Neural crest cell (in vitro differentiated cells): ENCODE measurements around the gene NME4. TPM values are rescaled to one million over a fixed set of nuclear protein-coding genes. Genes with fewer than 3 reads are reported as not detected.

ENCODE experiments used
- DNase-seq: peaks from one replicate; pipeline ENCODE4 v3.0.0; 2021; ENCODE audit warnings: low read depth, mixed read lengths, low spot score
- H3K27ac Mint-ChIP-seq: one replicate; pipeline ENCODE4 v1.8.0; 2021; ENCODE audit warnings: mild to moderate bottlenecking, mixed read lengths; ENCODE audit not compliant: unreplicated experiment
- H3K27me3 Mint-ChIP-seq: 2 replicates; pipeline ENCODE4 v1.8.0; 2021; ENCODE audit warnings: low read depth, mild to moderate bottlenecking, mixed read lengths
- H3K36me3 Mint-ChIP-seq: 2 replicates; pipeline ENCODE4 v1.8.0; 2021; ENCODE audit warnings: low read depth, mild to moderate bottlenecking, mixed read lengths
- H3K4me1 Mint-ChIP-seq: 2 replicates; pipeline ENCODE4 v1.8.0; 2021; ENCODE audit warnings: mixed read lengths
- H3K4me3 Mint-ChIP-seq: one replicate; pipeline ENCODE4 v1.8.0; 2021; ENCODE audit warnings: mild to moderate bottlenecking, mixed read lengths
- H3K9me3 Mint-ChIP-seq: 2 replicates; pipeline ENCODE4 v1.8.0; 2021; ENCODE audit warnings: mixed read lengths
- CTCF ChIP-seq: fragments of 200-600 bp; sonication (generic); conservative IDR thresholded peaks from 2 replicates; pipeline ENCODE4 v1.5.0; 2021; ENCODE audit warnings: antibody characterized with exemption, mild to moderate bottlenecking
- total RNA-seq: library from RNA; stranded (reverse); gene quantifications from 2 replicates; pipeline ENCODE4 v1.2.1, GENCODE V29; 2021

NME4 gene
- total RNA-seq, 1 donor from 2014 or later: 233 TPM

GRCh38 chr16:425082-425718 lies 28.2 kb downstream of the NME4 start, which contains the start of gene RAB11FIP3:
TSS of gene RAB11FIP3 (plus strand) at chr16:425649. CDS start at chr16:426007, 358 bp downstream.
- Mint-ChIP-seq H3K4me1 (peaks cover 42% of the 10 kb centered on the region), H3K27ac (no peak within 1 kb of the TSS), H3K36me3 (peaks cover 2% of the 10 kb centered on the region), H3K4me3 (peak within 1 kb of the TSS; percentile 98), H3K27me3 (peaks cover 23% of the 10 kb centered on the region), H3K9me3 (no peaks in the 10 kb centered on the region)
- TF ChIP-seq CTCF: peak; percentile 52
- peak; percentile 78 for DNase-seq

GRCh38 chr16:425740-426114 lies 28.7 kb downstream of the NME4 start:
- Mint-ChIP-seq H3K9me3 (no peaks in the 10 kb centered on the region), H3K27me3 (peaks cover 21% of the 10 kb centered on the region), H3K4me3 (peak overlapping the region; percentile 89), H3K36me3 (peaks cover 2% of the 10 kb centered on the region), H3K4me1 (peaks cover 45% of the 10 kb centered on the region), H3K27ac (no peak overlapping the region)
- DNase-seq: no peak
- no peak for TF ChIP-seq CTCF

- no peaks in the 10 kb centered on the region for H3K9me3 Mint-ChIP-seq
- H3K4me1 Mint-ChIP-seq: peaks cover 50% of the 10 kb centered on the region
- peaks cover 17% of the 10 kb centered on the region for H3K27me3 Mint-ChIP-seq
- H3K36me3 Mint-ChIP-seq: peaks cover 6% of the 10 kb centered on the region
- H3K27ac Mint-ChIP-seq: no peak overlapping the region
- no peak for TF ChIP-seq CTCF
- H3K4me3 Mint-ChIP-seq: peak overlapping the region; percentile 98
- DNase-seq: no peak
Measured at GRCh38 chr16:426115-426905, 29.3 kb downstream of the NME4 start.

GRCh38 chr16:426906-427249 lies 29.9 kb downstream of the NME4 start:
- peak overlapping the region; percentile 98 for H3K4me3 Mint-ChIP-seq
- no peak overlapping the region for H3K27ac Mint-ChIP-seq
- peaks cover 50% of the 10 kb centered on the region for H3K4me1 Mint-ChIP-seq
- peaks cover 6% of the 10 kb centered on the region for H3K36me3 Mint-ChIP-seq
- no peak for DNase-seq
- peaks cover 17% of the 10 kb centered on the region for H3K27me3 Mint-ChIP-seq
- no peaks in the 10 kb centered on the region for H3K9me3 Mint-ChIP-seq
- TF ChIP-seq CTCF: no peak

GRCh38 chr16:427250-427649 lies 30.3 kb downstream of the NME4 start:
- no peaks in the 10 kb centered on the region for H3K9me3 Mint-ChIP-seq
- no peak for DNase-seq
- H3K36me3 Mint-ChIP-seq: peaks cover 6% of the 10 kb centered on the region
- no peak overlapping the region for H3K27ac Mint-ChIP-seq
- peaks cover 17% of the 10 kb centered on the region for H3K27me3 Mint-ChIP-seq
- no peak for TF ChIP-seq CTCF
- peaks cover 50% of the 10 kb centered on the region for H3K4me1 Mint-ChIP-seq
- H3K4me3 Mint-ChIP-seq: peak overlapping the region; percentile 98
